SW 1271 (cell line): ENCODE results near the gene SF3A2.
"Not testable (repeated sequence)": the region's sequence is repeated elsewhere in the genome, so short reads cannot be mapped to it uniquely, and the experiment has no call there.

ENCODE experiments used
- DNase-seq, 2 experiments: peaks; one replicate each; lab custom pipeline; 2025; lab: John Stamatoyannopoulos, UW

SF3A2 gene

GRCh38 chr19:2274931-2275535 is 38.4 kb downstream of the SF3A2 start:
- peak in 1 of 2 experiments; percentile 27 for DNase-seq

DNA sequence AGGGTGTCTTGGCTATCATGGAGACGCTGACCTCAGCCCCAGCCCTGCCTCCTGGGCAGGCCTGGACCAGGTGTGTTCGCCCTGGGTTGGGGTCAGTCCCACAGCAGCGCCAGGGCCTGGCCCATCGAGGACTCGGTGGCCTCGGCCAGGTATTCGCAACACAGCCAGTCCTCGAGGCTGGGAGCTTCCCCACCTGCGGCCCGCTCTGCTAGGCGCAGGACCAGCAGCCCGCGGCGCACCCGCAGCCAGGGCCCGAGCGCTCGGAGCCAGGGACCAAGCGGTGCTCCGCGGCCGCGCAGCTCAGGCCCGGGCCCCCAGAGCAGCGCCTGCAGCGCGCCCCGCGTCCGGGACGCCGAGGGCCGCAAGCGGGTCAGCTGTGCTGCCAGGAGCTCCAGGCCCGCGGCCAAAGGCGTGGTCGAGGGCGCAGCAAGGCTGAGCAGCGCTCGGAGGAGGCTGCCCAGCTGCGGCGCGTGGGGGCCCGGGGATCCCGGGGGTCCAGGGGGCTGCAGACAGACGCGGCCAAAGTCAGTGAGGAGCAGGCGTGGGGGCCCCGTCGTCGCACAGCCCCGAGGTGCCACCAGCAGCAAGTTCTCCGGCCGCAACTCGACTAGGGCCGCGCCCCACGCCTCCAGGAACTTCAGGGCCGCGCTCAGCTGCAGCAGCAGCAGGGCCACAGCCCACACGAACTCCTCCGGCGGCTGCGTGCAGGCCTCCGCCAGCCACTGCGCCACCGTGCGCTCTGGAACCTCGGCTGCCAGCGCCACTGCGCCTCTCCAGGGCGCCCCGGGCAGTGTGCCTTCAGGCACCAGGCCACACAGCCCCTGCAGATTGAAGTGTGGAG is 39.2 kb downstream of the SF3A2 start:
- no peak for DNase-seq

DNA sequence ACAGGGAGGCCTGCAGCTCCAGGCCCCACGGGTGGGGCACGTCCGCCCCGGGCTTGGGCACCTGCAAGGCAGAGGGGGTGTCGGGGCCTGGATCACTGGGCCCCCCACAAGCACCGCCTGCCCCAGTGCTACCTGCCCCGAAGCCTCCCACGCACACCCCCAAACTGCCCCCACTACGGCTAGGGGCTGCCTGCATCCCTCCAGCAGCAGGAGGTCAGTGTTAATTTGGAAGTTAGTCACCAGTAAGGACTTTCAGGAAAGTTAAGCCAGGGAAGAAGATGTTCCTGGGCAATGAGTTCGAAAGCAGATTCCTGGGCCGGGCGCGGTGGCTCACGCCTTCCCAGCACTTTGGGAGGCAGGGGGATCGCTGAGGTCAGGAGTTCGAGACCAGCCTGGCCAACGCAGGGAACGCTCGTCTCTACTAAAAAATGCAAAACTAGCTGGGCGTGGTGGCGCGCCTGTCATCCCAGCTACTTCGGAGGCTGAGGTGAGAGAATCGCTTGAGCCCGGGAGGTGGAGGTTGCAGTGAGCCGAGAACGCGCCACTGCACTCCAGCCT is 39.9 kb downstream of the SF3A2 start:
- DNase-seq: no peak

DNA sequence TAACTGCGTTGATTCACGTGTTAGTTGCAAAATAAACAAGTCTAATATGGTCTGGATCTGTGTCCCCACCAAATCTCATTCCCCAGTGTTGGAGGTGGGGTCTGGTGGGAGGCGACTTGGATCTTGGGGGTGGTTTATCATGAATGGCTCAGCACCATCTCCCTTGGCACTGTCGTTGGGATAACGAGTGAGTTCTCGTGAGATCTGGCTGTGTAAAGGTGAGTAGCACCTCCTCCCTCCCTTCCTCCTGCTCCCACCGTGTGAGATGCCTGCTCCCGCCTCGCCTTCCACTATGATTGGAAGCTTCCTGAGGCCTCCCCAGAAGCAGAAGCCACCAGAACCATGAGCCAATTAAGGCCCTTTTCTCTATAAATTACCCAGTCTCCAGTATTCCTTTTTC is 40.5 kb downstream of the SF3A2 start:
- DNase-seq: no peak

- DNase-seq: no peak
Observed at GRCh38 chr19:2278459-2279158, 42.0 kb downstream of the SF3A2 start.

DNA sequence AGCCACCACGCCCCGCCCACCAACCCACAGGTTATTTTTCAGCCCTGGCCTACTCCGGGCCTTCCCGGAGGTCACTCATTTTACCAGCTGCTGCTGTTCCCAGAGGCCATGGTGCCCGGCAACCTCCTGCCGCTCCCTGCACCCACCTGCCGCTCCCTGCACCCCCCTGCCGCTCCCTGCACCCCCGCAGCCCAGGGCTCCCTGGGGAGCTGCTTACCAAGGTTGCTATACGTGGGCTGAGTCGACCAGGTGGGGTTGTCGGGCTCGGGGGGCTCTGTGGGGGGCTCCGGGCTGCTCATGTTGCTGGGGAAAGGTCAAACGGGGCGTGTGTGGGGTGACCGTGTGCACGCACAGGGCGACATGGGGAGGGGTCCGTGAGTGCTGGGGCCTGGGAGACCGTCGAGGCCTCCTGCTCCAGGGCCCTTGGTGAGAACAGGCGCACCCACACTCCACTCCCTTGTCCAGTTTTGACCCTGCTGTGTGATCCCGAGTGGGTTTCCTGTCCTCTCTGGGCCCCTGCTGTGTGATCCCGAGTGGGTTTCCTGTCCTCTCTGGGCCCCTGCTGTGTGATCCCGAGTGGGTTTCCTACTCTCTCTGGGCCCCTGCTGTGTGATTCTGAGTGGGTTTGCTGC is 44.1 kb downstream of the SF3A2 start:
- DNase-seq: no peak

DNA sequence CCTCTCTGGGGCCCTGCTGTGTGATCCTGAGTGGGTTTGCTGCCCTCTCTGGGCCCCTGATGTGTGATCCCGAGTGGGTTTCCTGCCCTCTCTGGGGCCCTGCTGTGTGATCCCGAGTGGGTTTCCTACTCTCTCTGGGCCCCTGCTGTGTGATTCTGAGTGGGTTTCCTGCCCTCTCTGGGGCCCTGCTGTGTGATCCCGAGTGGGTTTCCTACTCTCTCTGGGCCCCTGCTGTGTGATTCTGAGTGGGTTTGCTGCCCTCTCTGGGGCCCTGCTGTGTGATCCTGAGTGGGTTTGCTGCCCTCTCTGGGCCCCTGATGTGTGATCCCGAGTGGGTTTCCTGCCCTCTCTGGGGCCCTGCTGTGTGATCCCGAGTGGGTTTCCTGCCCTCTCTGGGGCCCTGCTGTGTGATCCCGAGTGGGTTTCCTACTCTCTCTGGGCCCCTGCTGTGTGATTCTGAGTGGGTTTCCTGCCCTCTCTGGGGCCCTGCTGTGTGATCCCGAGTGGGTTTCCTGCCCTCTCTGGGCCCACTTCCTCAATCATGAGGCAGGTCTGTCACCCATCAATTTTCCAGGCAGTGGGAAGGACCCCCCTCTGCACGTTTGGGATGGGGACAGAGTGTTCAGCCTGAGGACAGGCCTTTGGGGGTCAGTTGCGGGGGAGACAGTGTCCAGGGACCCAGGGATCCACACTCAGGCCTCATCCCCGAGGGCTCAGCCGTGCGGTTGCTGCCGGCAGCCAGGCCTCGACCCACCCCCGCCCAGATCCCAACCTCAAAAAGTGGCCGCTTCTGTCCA is 44.8 kb downstream of the SF3A2 start:
- not testable (repeated sequence) for DNase-seq

- no peak for DNase-seq
Observed at GRCh38 chr19:2282062-2282861, 45.6 kb downstream of the SF3A2 start, which contains the start of gene PEAK3. PEAK3 (minus strand) TSS chr19:2282175; CDS start chr19:2280931, 1,244 bp downstream.

- no peak for DNase-seq
Observed at GRCh38 chr19:2282862-2283237, 46.2 kb downstream of the SF3A2 start.

GRCh38 chr19:2283835-2284507 is 47.3 kb downstream of the SF3A2 start:
- DNase-seq: no peak

- DNase-seq: no peak
Observed at GRCh38 chr19:2286402-2287140, 49.9 kb downstream of the SF3A2 start.

DNA sequence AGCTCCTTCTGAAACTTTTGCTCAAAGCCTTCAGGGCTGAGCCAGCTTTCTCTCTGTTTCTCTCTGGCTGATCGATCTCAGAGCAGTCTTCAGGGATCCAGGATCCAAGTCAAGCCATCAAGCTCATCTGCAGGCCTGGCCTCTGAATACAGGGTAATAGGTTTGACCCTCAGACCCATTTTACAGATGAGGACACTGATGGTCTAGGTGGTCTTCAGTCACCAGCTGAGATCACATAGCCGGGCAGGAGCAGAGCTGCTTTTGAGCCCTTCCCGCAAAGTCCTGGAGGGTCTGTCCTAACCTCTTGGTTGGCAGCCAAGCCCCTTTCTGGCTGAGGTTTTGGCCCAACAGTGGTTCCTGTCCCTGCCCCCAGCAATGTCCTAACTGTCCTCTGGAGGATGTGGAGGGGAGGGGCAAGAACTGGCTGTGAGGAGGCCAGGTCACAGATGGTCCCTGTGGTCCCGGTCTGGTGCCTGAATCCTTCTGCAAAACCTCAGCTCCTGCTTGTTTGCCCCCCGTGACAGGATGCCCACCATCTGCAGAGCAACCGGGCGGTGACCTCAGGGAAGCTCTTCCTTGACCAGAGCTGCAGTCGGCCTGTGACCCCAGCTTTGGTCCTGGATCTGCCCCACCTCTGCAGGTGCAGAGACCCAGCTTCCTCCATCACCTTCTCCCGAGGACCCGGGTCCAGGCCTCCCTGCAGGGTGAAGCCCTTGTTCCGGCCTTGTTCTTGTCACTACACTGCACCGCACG is 51.1 kb downstream of the SF3A2 start:
- no peak for DNase-seq

DNA sequence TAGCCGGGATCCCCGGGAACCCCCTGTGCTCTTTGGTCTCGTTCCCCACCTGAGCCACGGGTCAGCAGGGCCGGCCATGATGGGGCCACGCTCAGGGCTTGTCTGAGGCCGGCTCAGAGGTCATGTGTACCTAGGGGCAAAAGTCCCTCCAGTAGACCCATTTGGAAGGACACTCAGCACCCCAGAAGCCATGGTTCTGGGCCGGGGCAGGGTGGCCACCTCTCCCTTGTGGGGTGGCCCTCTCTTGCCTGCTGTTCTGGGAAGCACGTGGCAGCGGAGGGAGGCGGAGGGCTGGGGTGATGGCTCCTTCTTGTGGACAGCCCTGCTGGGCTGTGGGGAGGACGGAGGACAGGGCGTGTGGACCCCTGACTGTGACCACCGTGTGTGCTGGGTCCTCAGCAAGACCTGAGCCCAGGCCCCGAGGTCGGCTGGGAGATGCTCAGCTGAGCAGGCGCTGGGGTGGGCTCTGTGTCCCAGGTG is 51.8 kb downstream of the SF3A2 start:
- DNase-seq: peak in 1 of 2 experiments; percentile 27

- DNase-seq: no peak
Observed at GRCh38 chr19:2288818-2289713, 52.4 kb downstream of the SF3A2 start.

DNA sequence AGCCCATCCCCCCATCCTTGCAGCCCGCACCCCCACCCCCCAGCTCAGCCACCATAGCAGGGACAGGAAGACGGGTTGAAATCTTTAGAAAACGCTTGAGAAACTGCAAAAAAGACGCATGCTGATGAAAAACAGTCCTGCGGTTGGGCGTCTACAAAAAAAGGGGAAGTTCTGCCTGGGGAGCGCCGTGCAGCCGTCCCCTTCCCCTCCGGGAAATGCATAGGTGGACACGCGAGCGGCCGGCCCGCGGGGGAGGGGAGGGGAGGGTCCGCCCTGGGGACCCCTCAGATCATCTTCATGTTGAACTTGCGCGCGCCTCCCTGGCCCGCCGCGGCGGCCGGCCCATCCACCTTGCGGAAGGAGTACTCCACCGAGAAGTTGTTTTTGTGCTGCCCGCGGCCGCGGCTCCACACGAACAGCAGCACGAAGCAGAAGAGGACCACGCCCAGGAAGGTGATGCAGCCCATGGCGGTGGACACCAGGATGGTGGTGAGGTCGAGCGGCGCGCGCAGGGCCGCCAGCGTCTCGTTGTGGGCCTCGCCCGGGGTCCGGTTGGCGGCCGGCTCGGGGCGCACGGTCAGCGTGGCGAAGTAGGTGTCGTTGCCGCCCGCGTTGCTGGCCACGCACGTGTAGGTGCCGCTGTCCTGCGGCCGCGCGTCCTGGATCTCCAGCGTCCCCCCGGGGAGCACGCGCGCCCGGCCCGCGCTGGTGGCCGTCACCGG is 53.3 kb downstream of the SF3A2 start:
- DNase-seq: no peak

DNA sequence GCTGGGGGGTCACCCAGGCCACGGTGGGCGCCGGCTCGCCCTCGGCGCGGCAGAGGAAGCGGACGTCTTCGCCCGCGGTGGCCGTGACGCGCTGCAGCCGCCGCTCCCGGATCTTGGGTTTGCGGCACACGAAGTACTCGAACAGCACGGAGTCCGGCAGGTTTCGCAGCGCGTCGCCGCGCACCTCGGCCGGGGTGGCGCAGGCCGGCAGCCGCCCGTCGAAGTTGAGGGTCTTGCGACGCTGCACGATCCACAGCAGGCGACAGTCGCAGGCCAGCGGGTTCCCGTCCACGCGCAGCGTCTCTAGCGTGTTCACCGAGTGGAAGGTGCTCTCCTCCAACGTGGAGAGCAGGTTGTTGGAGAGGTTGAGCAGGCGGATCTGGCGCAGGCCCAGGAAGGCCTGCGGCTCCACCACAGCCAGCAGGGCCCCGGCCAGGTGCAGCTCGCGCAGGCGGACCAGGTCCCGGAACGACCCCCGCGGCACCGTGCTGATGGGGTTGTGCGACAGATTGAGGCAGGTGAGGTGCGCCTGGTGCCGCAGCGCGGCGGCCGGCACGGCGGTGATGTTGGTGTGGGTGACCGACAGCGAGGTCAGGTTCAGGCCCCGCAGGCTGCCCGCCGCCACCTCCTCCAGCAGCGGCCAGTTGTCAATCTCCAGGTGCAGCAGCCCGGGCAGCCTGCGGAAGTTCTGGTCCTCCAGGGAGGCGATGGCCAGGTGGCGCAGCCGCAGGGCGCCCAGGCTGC is 54.0 kb downstream of the SF3A2 start:
- DNase-seq: no peak
